Muscle layer of colon (tissue), 2 donors: Measurements from ENCODE around the gene ARNT2.

ENCODE experiments used
- H3K27ac ChIP-seq: one replicate; pipeline ENCODE4 v1.7.0; 2013; ENCODE audit warnings: low read depth, mild to moderate bottlenecking, low read length, moderate library complexity
- H3K27me3 ChIP-seq, 2 donors: one replicate each; pipeline ENCODE4 v1.7.0; 2013; ENCODE audit warnings: low read length in 2 of 2, mild to moderate bottlenecking in 2 of 2; ENCODE audit not compliant: insufficient read depth in 2 of 2, control insufficient read depth in 1 of 2
- H3K36me3 ChIP-seq: one replicate; pipeline ENCODE4 v1.7.0; 2013; ENCODE audit warnings: mild to moderate bottlenecking, low read length; ENCODE audit not compliant: insufficient read depth
- H3K4me1 ChIP-seq: one replicate; pipeline ENCODE4 v1.7.0; 2013; ENCODE audit warnings: mild to moderate bottlenecking, low read length; ENCODE audit not compliant: insufficient read depth
- H3K4me3 ChIP-seq, 2 donors: one replicate each; pipeline ENCODE4 v1.7.0; 2013; ENCODE audit warnings: low read length in 2 of 2, low read depth in 1 of 2, mild to moderate bottlenecking in 1 of 2, moderate library complexity in 1 of 2
- H3K9ac ChIP-seq: one replicate; pipeline ENCODE4 v1.7.0; 2013; ENCODE audit warnings: low read length
- H3K9me3 ChIP-seq: one replicate; pipeline ENCODE4 v1.7.0; 2013; ENCODE audit warnings: mild to moderate bottlenecking, low read length
- donor health status: abdominal sarcoma.
- donor health status: Adenocarcinoma of cecum.

Gene ARNT2

GRCh38 chr15:80484333-80484864, 80.2 kb downstream of the ARNT2 start:
- H3K27me3 ChIP-seq = no peaks in the 10 kb centered on the region
- peak overlapping the region; percentile 2 for H3K27ac ChIP-seq
- no peak overlapping the region for H3K9ac ChIP-seq
- no peak overlapping the region for H3K4me3 ChIP-seq
- H3K4me1 ChIP-seq = peaks cover 42% of the 10 kb centered on the region
- no peaks in the 10 kb centered on the region for H3K9me3 ChIP-seq
- H3K36me3 ChIP-seq = no peaks in the 10 kb centered on the region

GRCh38 chr15:80485370-80486164, 81.4 kb downstream of the ARNT2 start:
- Histone ChIP-seq H3K27ac (no peak overlapping the region), H3K4me3 (no peak overlapping the region), H3K4me1 (peaks cover 35% of the 10 kb centered on the region), H3K9me3 (no peaks in the 10 kb centered on the region), H3K9ac (no peak overlapping the region), H3K27me3 (no peaks in the 10 kb centered on the region), H3K36me3 (no peaks in the 10 kb centered on the region)

GRCh38 chr15:80487839-80488390, 83.7 kb downstream of the ARNT2 start:
- no peak overlapping the region for H3K27ac ChIP-seq
- H3K4me3 ChIP-seq = no peak overlapping the region
- H3K4me1 ChIP-seq = peaks cover 23% of the 10 kb centered on the region
- no peak overlapping the region for H3K9ac ChIP-seq
- no peaks in the 10 kb centered on the region for H3K9me3 ChIP-seq
- no peaks in the 10 kb centered on the region for H3K27me3 ChIP-seq
- no peaks in the 10 kb centered on the region for H3K36me3 ChIP-seq

GRCh38 chr15:80489030-80489594, 84.9 kb downstream of the ARNT2 start:
- Histone ChIP-seq H3K9me3 (no peaks in the 10 kb centered on the region), H3K36me3 (no peaks in the 10 kb centered on the region), H3K9ac (no peak overlapping the region)

GRCh38 chr15:80490431-80490990, 86.3 kb downstream of the ARNT2 start:
- H3K27ac ChIP-seq = no peak overlapping the region
- H3K36me3 ChIP-seq = no peaks in the 10 kb centered on the region
- H3K9me3 ChIP-seq = no peaks in the 10 kb centered on the region
- no peaks in the 10 kb centered on the region for H3K4me1 ChIP-seq
- H3K27me3 ChIP-seq = no peaks in the 10 kb centered on the region
- no peak overlapping the region for H3K4me3 ChIP-seq
- no peak overlapping the region for H3K9ac ChIP-seq

More at GRCh38 chr15:80489030-80489594, 84.9 kb downstream of the ARNT2 start:
- no peak overlapping the region for H3K4me3 ChIP-seq
- peaks cover 11% of the 10 kb centered on the region for H3K4me1 ChIP-seq
- no peaks in the 10 kb centered on the region for H3K27me3 ChIP-seq
- H3K27ac ChIP-seq = no peak overlapping the region

- H3K27ac ChIP-seq = no peak overlapping the region
- H3K36me3 ChIP-seq = no peaks in the 10 kb centered on the region
- no peaks in the 10 kb centered on the region for H3K9me3 ChIP-seq
- H3K9ac ChIP-seq = no peak overlapping the region
- no peaks in the 10 kb centered on the region for H3K27me3 ChIP-seq
- H3K4me3 ChIP-seq = no peak overlapping the region
- no peaks in the 10 kb centered on the region for H3K4me1 ChIP-seq
These were observed 87.1 kb downstream of the ARNT2 start for GRCh38 chr15:80491163-80491847.

GRCh38 chr15:80492409-80492808, 88.2 kb downstream of the ARNT2 start:
- no peaks in the 10 kb centered on the region for H3K9me3 ChIP-seq
- no peaks in the 10 kb centered on the region for H3K27me3 ChIP-seq
- no peak overlapping the region for H3K9ac ChIP-seq
- H3K4me3 ChIP-seq = no peak overlapping the region
- H3K4me1 ChIP-seq = no peaks in the 10 kb centered on the region
- H3K27ac ChIP-seq = no peak overlapping the region
- no peaks in the 10 kb centered on the region for H3K36me3 ChIP-seq

- H3K9me3 ChIP-seq = no peaks in the 10 kb centered on the region
- H3K27me3 ChIP-seq = no peaks in the 10 kb centered on the region
- no peaks in the 10 kb centered on the region for H3K36me3 ChIP-seq
- H3K27ac ChIP-seq = no peak overlapping the region
- H3K9ac ChIP-seq = no peak overlapping the region
- H3K4me3 ChIP-seq = no peak overlapping the region
- H3K4me1 ChIP-seq = no peaks in the 10 kb centered on the region
These were observed 88.7 kb downstream of the ARNT2 start for GRCh38 chr15:80492874-80493273.

- Histone ChIP-seq H3K4me3 (no peak overlapping the region), H3K9me3 (no peaks in the 10 kb centered on the region), H3K27ac (no peak overlapping the region), H3K36me3 (no peaks in the 10 kb centered on the region), H3K27me3 (no peaks in the 10 kb centered on the region), H3K9ac (no peak overlapping the region), H3K4me1 (no peaks in the 10 kb centered on the region)
These were observed 90.2 kb downstream of the ARNT2 start for GRCh38 chr15:80494351-80494751.

GRCh38 chr15:80494756-80495155, 90.6 kb downstream of the ARNT2 start:
- Histone ChIP-seq H3K9ac (no peak overlapping the region), H3K27ac (no peak overlapping the region), H3K4me3 (no peak overlapping the region), H3K36me3 (no peaks in the 10 kb centered on the region), H3K4me1 (no peaks in the 10 kb centered on the region), H3K9me3 (no peaks in the 10 kb centered on the region), H3K27me3 (no peaks in the 10 kb centered on the region)

GRCh38 chr15:80495401-80495942, 91.3 kb downstream of the ARNT2 start:
- H3K4me1 ChIP-seq = no peaks in the 10 kb centered on the region
- H3K27ac ChIP-seq = no peak overlapping the region
- no peaks in the 10 kb centered on the region for H3K27me3 ChIP-seq
- H3K9ac ChIP-seq = no peak overlapping the region
- H3K9me3 ChIP-seq = no peaks in the 10 kb centered on the region
- H3K4me3 ChIP-seq = no peak overlapping the region
- no peaks in the 10 kb centered on the region for H3K36me3 ChIP-seq
